Measurements from ENCODE around the gene SIDT2. TPM values are rescaled to one million over a fixed set of nuclear protein-coding genes. Genes with fewer than 3 reads are reported as not detected.

The SIDT2 gene
- total and polyA plus RNA-seq, 2 donors (not counting 3 experiments of a cell fraction or from before 2014, with no cell fraction given): 28.7 to 34.5 TPM

DNA sequence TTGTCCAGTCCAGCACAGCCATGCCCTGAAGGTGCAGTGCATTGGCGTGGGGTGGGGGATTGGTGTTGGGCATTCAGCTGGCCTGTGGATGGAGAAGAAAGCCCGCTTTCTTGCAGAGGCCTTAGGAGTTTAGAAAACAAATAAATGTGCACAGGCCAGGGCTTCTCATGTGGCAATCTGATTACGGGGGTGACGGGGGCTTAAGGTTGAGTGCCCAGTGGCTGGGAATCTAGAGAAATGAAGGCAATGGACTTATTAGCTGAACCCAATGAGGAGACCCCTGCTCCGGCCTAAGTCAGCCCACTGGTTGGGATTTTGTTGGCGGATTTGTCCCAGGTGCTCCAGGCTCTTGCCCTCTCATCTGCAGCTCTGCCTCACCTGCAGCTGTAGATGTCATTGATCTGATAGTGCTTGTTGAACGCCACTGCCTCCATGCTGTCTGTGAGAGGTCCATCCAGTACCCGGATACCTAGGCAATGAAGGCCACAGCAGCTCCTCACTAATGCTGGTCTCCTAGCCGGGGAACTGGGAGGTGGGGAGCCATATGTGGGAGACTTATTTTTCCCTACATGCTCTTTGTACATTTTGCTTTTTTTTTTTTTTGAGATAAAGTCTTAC lies 47.1 kb downstream of the SIDT2 start:
- H3K9me1 ChIP-seq (replicated peaks; ENCODE audit: control insufficient read depth, extremely low read depth, insufficient read depth, low read length): no peaks in the 10 kb centered on the region
- ChIA-PET CTCF (interaction anchor here (0.9 to 5.2 kb wide), 18 partner anchors 9 to 580 kb away, joined by 3 to 90 read pairs (median 6); partner anchors contain the start of genes APOA5, PAFAH1B2 and SIDT2), POLR2A (no interaction called here)
- no peak overlapping the region for H3K4me3 ChIP-seq (replicated peaks in 1 of 3; ENCODE audit: insufficient read depth in 1 of 3, low read depth in 1 of 3, low read length in 3 of 3)
- H3K79me2 ChIP-seq (ENCODE audit: control insufficient read depth, insufficient read depth, low read length): peaks cover 2% of the 10 kb centered on the region
- FAIRE-seq (no peak), DNase-seq (ENCODE audit: low read depth, low spot score) (no peak)
- H3K27me3 ChIP-seq (ENCODE audit: control insufficient read depth in 2 of 2, insufficient read depth in 2 of 2, low read length in 2 of 2): no peaks in the 10 kb centered on the region
- H3K36me3 ChIP-seq (ENCODE audit: control insufficient read depth in 2 of 2, extremely low read depth in 1 of 2, insufficient read depth in 2 of 2, low read length in 2 of 2): peaks cover 0 to 31% of the 10 kb centered on the region in 2 experiments
- no peak overlapping the region for H2AFZ ChIP-seq (ENCODE audit: low read depth, low read length)
- no peak overlapping the region for H3K9ac ChIP-seq (replicated peaks; ENCODE audit: extremely low read depth, insufficient read depth, low read length)
- no peak for TF ChIP-seq MYC (IDR thresholded peaks at IDR 0.05; ENCODE audit: low read depth, low read length)
- TF ChIP-seq, protein P1, sequence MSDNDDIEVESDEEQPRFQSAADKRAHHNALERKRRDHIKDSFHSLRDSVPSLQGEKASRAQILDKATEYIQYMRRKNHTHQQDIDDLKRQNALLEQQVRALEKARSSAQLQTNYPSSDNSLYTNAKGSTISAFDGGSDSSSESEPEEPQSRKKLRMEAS (IDR thresholded peaks at IDR 0.05; ENCODE audit: insufficient read depth, insufficient read length): no peak
- no peak for TF ChIP-seq GATA2 (IDR thresholded peaks at IDR 0.05; ENCODE audit: insufficient read depth, insufficient read length, low read depth, low read length)
- TF ChIP-seq JUN (IDR thresholded peaks at IDR 0.05; ENCODE audit: borderline replicate concordance, insufficient read depth, insufficient read length, low read depth): no peak
- no peak for TF ChIP-seq FOS (IDR thresholded peaks at IDR 0.05; ENCODE audit: borderline replicate concordance, insufficient read depth, low read length)
- BruUV-seq (replicated peaks): no TSS peak
- H3K9me3 ChIP-seq (replicated peaks; ENCODE audit: control insufficient read depth, insufficient read depth, low read length): no peaks in the 10 kb centered on the region
- dilution Hi-C loops (cut with MboI; ENCODE audit: extremely low pct_ligation_motif_present, low sequenced_read_pairs) (no loop called here), intact Hi-C loops (cut with micrococcal nuclease) (loop anchor here (1.0 to 2.0 kb wide), 5 partner anchors 44 to 493 kb away; partner anchors contain the start of gene APOA5)
- peaks cover 3% of the 10 kb centered on the region for H3K4me1 ChIP-seq (ENCODE audit: control insufficient read depth, extremely low read depth, insufficient read depth, low read length)
- H3K4me2 ChIP-seq (ENCODE audit: insufficient read depth, low read length): no peak overlapping the region
- H4K20me1 ChIP-seq (replicated peaks; ENCODE audit: control insufficient read depth, extremely low read depth, insufficient read depth, low read length): no peaks in the 10 kb centered on the region
- no peak overlapping the region for H3K27ac ChIP-seq (ENCODE audit: insufficient read depth, low read depth, low read length)

Data from endothelial cell of umbilical vein (primary cell).